Measurements from ENCODE around the gene USP49.
"Not testable (repeated sequence)": the region's sequence is repeated elsewhere in the genome, so short reads cannot be mapped to it uniquely, and the experiment has no call there.

The USP49 gene

GRCh38 chr6:41778895-41779294 lies 116.3 kb downstream of the USP49 start:
- no peak for DNase-seq

- DNase-seq: peak; percentile 75
Observed at GRCh38 chr6:41777551-41778285, 117.5 kb downstream of the USP49 start.

GRCh38 chr6:41775293-41775882 lies 119.8 kb downstream of the USP49 start:
- no peak for DNase-seq

GRCh38 chr6:41774841-41775240 lies 120.3 kb downstream of the USP49 start:
- DNase-seq: no peak

- DNase-seq: no peak
Observed at GRCh38 chr6:41771058-41771983, 123.9 kb downstream of the USP49 start.

GRCh38 chr6:41770381-41771057 lies 124.7 kb downstream of the USP49 start:
- DNase-seq: no peak

- no peak for DNase-seq
Observed at GRCh38 chr6:41769376-41769775, 125.8 kb downstream of the USP49 start.

- DNase-seq: no peak
Observed at GRCh38 chr6:41768545-41769308, 126.4 kb downstream of the USP49 start.

- peak; percentile 55 for DNase-seq
Observed at GRCh38 chr6:41767112-41767833, 127.9 kb downstream of the USP49 start.

GRCh38 chr6:41766043-41766664 lies 129.0 kb downstream of the USP49 start:
- not testable (repeated sequence) for DNase-seq

- DNase-seq: no peak
Observed at GRCh38 chr6:41763470-41763869, 131.7 kb downstream of the USP49 start.

- DNase-seq: no peak
Observed at GRCh38 chr6:41759905-41760579, 135.1 kb downstream of the USP49 start.

GRCh38 chr6:41759106-41759904 lies 135.9 kb downstream of the USP49 start:
- no peak for DNase-seq

GRCh38 chr6:41758641-41759035 lies 136.5 kb downstream of the USP49 start:
- no peak for DNase-seq

- DNase-seq: no peak
Observed at GRCh38 chr6:41757931-41758640, 137.1 kb downstream of the USP49 start.

GRCh38 chr6:41757271-41757670 lies 137.9 kb downstream of the USP49 start:
- DNase-seq: no peak

- no peak for DNase-seq
Observed at GRCh38 chr6:41756354-41756753, 138.8 kb downstream of the USP49 start.

- DNase-seq: no peak
Observed at GRCh38 chr6:41755895-41756294, 139.3 kb downstream of the USP49 start.

GRCh38 chr6:41750374-41750773 lies 144.8 kb downstream of the USP49 start:
- DNase-seq: no peak

Data from MV-4-11 (cell line).